Stimulated activated CD8-positive, alpha-beta memory T cell treated with anti-CD3 and anti-CD28 coated beads, Interleukin-4, amount 100 ng/mL, for 48 hours (primary cell): Measurements from ENCODE around the gene CACNA1H.
"Not testable (repeated sequence)": the region's sequence is repeated elsewhere in the genome, so short reads cannot be mapped to it uniquely, and the experiment has no call there.

Experiments used
- DNase-seq: peaks from one replicate; pipeline ENCODE4 v3.0.0-alpha.2; 2020

CACNA1H gene

DNA sequence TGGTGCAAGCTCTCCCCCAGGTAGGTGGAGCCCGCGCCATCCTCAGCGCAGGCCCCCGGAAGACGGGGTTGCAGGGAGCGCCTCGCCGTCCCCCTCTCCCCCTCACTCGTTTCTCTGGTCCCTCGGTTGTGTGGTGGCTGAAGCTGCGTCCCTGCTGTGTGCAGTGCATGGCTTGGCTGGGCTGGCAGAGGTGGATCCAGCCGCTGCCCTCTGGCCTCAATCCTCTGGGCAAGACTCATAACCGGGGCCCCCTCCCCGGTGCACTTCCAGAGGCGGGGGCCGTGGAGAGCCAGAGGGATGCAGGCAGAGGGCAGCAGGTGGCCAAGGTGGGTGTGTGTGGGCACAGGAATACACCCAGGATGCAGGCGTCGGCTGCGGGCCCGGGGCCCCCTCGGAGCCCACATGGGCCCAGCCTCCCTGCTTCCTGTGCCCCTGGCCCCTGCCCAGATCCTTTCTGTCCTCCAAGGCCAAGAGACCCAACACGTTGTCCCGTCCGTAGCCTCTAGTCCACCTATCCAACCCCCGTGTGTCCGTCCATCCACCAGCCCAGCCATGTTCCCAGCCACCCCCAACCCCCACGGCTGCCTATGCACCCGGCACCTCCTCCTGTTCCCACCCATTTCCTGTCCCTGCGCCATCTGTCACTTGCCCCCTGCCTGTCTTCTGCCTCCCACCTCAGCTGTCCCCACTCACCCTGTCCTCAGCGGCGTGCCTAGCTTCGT lies 62.8 kb downstream of the CACNA1H start:
- DNase-seq, result no peak

DNA sequence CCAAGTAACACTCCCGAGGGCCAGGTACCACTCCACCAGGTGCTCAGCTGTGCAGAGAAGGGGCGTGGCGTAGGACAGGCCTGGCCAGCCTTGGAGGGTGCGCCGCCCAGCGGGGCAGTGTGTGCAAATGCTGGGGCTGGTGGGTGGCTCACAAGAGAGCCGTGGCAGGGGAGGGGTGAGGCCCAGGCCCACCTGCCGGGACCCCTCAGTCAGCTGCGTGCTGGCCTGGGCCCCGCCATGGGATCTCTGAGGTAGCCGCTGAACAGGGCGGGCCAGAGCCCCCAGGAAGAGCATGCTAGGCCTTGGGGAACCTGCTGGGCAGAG lies 63.4 kb downstream of the CACNA1H start:
- DNase-seq, result no peak

GRCh38 chr16:1216681-1217400 lies 63.9 kb downstream of the CACNA1H start:
- no peak for DNase-seq

GRCh38 chr16:1217526-1217925 lies 64.6 kb downstream of the CACNA1H start:
- no peak for DNase-seq

DNA sequence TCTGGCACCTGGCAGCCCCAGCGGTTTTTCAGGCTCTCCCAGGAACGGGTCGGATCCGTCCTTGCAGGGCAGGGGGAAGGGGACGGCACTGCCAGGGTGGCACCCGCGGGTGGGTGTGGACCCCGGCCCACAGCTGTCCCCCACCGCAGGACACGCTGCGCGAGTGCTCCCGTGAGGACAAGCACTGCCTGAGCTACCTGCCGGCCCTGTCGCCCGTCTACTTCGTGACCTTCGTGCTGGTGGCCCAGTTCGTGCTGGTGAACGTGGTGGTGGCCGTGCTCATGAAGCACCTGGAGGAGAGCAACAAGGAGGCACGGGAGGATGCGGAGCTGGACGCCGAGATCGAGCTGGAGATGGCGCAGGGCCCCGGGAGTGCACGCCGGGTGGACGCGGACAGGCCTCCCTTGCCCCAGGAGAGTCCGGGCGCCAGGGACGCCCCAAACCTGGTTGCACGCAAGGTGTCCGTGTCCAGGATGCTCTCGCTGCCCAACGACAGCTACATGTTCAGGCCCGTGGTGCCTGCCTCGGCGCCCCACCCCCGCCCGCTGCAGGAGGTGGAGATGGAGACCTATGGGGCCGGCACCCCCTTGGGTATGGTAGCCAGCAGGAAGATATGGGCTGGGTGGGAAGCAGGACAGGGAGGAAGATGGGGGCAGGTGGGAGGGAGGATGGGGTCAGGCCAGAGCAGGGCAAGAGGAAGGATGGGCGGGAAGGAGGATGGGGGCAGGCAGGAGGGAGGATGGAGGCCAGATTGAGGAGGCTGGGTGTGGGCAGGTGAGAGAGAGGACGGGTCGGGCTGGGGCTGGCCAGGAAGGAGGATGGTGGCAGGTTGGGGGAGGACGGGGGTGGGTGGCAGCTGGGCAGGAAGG lies 65.4 kb downstream of the CACNA1H start:
- no peak for DNase-seq

DNA sequence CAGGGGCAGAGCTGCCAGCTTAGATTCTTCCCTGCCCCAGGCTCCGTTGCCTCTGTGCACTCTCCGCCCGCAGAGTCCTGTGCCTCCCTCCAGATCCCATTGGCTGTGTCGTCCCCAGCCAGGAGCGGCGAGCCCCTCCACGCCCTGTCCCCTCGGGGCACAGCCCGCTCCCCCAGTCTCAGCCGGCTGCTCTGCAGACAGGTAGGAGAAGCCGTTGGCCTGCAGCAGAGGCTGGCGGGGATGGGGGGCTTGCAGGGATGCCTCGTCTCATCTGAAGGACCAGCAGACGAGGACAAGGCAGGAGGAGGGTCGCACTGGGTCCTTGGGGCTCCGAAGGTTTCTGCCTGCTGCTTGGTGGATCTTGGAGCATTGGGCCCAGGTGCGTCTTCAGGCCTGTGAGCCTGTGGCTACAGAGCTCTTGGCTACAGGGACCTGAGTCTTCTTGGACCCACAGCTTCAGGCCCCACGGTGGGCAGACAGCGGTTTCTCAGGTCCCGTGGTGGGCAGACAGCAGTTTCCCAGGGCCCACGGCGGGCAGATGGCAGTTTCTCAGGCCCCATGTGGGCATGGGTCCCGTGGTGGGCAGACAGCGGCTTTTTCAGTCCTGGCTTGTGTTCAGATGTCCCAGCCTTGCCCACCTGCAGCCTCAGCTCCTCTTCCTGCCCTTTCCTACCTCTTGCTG lies 66.2 kb downstream of the CACNA1H start:
- DNase-seq, result no peak

GRCh38 chr16:1220098-1220728 lies 67.3 kb downstream of the CACNA1H start:
- no peak for DNase-seq

DNA sequence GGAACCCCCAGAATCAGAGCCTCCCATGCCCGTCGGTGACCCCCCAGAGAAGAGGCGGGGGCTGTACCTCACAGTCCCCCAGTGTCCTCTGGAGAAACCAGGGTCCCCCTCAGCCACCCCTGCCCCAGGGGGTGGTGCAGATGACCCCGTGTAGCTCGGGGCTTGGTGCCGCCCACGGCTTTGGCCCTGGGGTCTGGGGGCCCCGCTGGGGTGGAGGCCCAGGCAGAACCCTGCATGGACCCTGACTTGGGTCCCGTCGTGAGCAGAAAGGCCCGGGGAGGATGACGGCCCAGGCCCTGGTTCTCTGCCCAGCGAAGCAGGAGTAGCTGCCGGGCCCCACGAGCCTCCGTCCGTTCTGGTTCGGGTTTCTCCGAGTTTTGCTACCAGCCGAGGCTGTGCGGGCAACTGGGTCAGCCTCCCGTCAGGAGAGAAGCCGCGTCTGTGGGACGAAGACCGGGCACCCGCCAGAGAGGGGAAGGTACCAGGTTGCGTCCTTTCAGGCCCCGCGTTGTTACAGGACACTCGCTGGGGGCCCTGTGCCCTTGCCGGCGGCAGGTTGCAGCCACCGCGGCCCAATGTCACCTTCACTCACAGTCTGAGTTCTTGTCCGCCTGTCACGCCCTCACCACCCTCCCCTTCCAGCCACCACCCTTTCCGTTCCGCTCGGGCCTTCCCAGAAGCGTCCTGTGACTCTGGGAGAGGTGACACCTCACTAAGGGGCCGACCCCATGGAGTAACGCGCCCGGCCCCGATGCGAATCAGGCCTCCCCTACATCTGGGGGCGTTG lies 68.1 kb downstream of the CACNA1H start:
- no peak for DNase-seq

DNA sequence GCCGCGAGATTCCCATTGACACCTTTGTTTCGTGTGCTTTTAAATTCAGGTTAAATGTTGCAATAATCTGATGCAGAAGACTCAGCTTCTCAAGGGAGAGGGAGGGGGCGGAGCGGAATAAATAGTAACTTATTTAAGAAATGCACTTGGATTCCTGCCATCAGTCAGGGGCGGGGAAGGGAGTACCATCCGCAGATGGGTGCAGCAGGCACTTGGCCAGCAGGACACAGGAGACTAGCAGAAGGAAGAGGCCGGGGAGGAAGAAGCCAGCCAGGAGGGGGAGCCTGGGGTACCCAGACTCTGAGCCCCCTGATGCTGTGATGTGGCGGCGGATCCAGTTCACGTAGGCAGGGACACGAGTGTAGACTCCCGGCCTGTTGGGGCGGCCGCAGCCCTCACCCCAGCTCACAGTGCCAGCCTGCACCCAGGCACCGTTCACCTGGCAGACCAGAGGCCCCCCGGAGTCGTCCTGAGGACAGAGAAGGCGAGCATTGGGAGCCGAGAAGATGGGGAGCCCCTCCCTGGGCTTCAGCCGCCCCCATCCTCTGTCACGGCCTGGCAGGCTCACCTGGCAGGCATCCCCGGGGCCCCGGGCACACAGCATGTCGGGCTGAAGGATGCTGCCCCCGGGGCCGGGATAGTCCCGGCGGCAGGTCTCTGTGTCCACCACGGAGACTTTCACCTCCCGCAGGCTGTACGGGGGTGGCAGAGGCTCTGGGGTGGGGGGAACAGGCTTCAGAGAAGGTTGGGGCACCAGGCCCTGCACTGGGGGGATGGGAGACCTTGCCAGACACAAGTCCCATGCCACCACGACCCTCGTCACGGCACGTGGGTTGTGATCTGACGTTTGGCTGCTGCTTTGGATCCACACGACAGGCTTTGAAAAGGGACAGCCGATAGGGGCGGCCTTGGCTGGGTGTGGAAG lies 69.0 kb downstream of the CACNA1H start:
- no peak for DNase-seq

GRCh38 chr16:1222553-1223354 lies 69.8 kb downstream of the CACNA1H start:
- no peak for DNase-seq

DNA sequence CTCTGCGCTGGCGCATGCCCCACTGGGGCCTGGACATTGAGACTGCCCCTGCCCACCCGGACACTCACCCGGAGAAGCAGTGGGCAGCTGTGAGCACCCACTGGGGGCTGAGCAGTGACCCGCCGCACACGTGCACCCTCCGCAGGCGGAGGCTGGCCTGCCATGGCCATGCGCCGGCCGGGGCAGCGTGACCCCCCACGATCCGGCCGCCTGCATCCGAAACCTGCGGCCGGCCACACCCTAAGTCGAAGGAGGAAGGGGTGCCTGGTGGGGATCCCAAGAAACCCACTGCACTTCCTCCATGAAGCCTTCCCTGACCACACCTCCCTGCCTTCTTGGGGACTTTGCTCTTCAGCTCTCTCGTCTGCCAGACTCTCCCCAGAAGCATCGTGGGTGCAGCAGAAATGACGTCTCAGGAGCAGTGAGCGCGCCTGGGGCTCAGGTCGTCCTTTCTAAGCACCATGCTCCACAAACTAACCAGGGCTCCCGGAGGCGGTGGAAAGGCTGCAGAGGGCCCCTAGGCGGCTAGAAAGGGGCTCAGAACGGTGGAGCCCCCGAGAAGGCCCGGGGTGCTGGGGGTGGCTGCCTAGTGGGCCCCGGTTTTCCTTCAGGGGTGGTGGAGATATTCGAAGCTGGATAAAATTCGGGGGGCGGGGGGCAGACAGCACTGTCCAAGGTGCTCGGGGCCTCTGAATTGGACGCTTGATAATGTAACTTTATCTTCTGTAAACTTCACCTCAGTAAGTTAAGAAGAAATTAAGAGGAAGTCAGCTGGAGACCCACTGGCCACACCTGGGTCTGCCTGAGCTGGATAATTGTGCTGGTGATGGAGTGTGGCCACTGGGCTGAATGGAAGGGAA lies 70.7 kb downstream of the CACNA1H start:
- no peak for DNase-seq

DNA sequence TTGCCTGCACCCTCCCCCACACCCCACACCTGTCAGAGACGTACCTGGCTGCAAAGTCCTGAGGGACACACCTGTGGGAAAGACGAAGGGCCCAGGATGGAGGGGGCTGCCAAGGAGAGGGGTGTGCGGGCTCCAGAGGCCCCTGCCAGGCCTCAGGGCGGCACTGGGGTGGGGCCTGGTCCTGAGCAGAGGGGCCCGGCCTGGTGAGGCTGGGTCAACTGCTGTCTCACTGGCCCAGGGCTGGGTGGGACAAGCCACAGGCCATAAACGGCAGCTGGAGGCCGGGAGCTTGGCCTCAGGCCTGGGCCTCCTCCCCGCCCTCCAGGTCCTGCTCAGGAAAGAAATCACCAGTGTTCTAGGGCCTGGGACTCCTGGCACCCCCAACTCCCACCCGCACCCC lies 71.7 kb downstream of the CACNA1H start:
- DNase-seq, result no peak

- no peak for DNase-seq
Measured at GRCh38 chr16:1225051-1225451, 72.1 kb downstream of the CACNA1H start, which contains the start of gene TPSG1. TSS of gene TPSG1 (minus strand) at chr16:1225268. CDS start at chr16:1225252, 16 bp downstream.

GRCh38 chr16:1225728-1226311 lies 72.9 kb downstream of the CACNA1H start:
- not testable (repeated sequence) for DNase-seq

DNA sequence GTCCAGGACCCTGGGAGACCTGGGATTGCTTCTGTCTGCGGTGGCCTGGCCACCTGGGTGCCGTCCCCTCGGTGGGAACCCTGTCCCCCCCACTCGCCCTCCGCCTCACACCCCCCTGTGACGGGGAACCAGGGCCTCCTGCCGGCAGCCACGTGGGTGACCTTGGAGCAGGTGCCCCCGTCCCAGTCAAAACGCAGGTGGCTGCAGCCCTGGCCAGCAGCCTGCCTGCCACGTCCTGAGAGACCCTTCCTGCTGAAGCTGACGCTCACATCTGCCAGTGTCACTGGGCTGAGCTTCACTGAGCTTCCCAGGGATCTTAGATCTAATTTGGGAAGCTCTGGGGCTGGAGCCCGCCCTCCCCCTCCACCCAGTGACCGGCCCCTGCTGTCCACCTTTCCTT lies 73.8 kb downstream of the CACNA1H start:
- DNase-seq, result not testable (repeated sequence)

DNA sequence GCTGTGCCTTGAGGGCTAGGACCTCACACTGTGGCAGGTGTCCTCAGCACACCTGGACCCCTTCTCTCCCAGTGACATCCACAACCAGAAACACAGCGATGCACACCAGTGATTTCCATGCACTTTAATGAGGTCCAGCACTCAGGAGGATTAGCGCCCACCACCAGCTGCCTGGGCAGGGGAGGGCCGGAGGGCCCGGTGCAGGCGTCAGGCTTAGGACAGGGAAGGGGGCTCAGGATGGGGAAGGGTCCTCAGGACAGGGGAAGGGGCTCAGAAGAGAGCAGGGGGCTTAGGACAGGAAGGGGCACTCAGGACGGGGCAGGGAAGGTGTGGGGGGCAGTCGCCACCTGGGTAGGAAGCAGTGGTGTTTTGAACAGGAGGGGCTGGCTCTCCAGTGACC lies 75.3 kb downstream of the CACNA1H start:
- DNase-seq, result not testable (repeated sequence)

- not testable (repeated sequence) for DNase-seq
Measured at GRCh38 chr16:1229476-1229875, 76.6 kb downstream of the CACNA1H start.

DNA sequence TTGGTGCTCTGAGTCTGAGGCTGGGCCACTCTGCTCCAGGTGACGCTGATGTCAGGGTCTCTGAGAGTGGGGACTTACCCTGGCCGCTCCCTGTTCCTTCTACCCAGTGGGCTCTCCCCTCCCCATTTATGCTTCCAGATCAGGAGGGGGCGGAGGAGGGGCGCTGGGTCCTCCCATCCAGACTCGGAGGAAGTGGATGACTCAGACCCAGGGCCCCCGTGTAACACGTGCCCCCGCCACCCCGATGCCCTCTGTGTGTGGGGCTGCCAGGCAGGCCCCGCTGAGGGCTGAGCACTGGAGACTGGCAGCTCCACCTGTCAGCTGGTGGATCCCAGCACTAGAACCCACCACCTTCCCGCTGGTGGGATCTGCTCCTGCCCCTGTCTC lies 77.2 kb downstream of the CACNA1H start, which contains the start of gene TPSB2:
TPSB2 (minus strand) TSS at position 101 of the 387 bp plus-strand sequence. CDS start 233 bp downstream, outside the sequence.
- DNase-seq, result not testable (repeated sequence)
